GM23248 (cell line): ENCODE measurements around the gene MSL1. TPM values are rescaled to one million over a fixed set of nuclear protein-coding genes. Genes with fewer than 3 reads are reported as not detected.

Experiments
- DNase-seq: peaks from one replicate; pipeline ENCODE4 v3.0.0-alpha.2; 2015
- H2AFZ ChIP-seq: fragments of 200-600 bp; sonication (generic); 2 replicates; pipeline ENCODE4 v1.6.1; 2016; ENCODE audit warnings: antibody characterized with exemption
- H3F3A ChIP-seq: fragments of 200-600 bp; sonication (generic); 2 replicates; pipeline ENCODE4 v1.6.1; 2016; ENCODE audit warnings: mild to moderate bottlenecking, antibody characterized with exemption, mixed run types; ENCODE audit not compliant: insufficient read depth
- H3K27ac ChIP-seq: fragments of 200-600 bp; sonication (generic); 2 replicates; pipeline ENCODE4 v1.5.1; 2016; ENCODE audit warnings: mild to moderate bottlenecking
- H3K27me3 ChIP-seq: fragments of 200-600 bp; sonication (generic); replicated peaks from 2 replicates; pipeline ENCODE4 v1.6.1; 2016; ENCODE audit warnings: mild to moderate bottlenecking; ENCODE audit not compliant: insufficient read depth
- H3K36me3 ChIP-seq: fragments of 200-600 bp; sonication (generic); 2 replicates; pipeline ENCODE4 v1.6.1; 2016; ENCODE audit warnings: low read depth, mild to moderate bottlenecking
- H3K4me1 ChIP-seq: fragments of 200-600 bp; sonication (generic); 2 replicates; pipeline ENCODE4 v1.6.1; 2016; ENCODE audit warnings: mild to moderate bottlenecking; ENCODE audit not compliant: insufficient read depth
- H3K4me2 ChIP-seq: fragments of 200-600 bp; sonication (generic); one replicate; pipeline ENCODE4 v1.6.1; 2016; ENCODE audit warnings: mild to moderate bottlenecking; ENCODE audit not compliant: unreplicated experiment
- H3K4me3 ChIP-seq: fragments of 200-600 bp; sonication (generic); 2 replicates; pipeline ENCODE4 v1.5.1; 2016; ENCODE audit warnings: mild to moderate bottlenecking
- H3K79me2 ChIP-seq: fragments of 200-600 bp; sonication (generic); 2 replicates; pipeline ENCODE4 v1.6.1; 2016; ENCODE audit warnings: mild to moderate bottlenecking; ENCODE audit not compliant: insufficient read depth
- H3K9ac ChIP-seq: fragments of 200-600 bp; sonication (generic); 2 replicates; pipeline ENCODE4 v1.6.1; 2016; ENCODE audit warnings: mild to moderate bottlenecking
- H3K9me2 ChIP-seq: fragments of 200-600 bp; sonication (generic); 2 replicates; pipeline ENCODE4 v1.6.1; 2016; ENCODE audit warnings: mixed run types, mild to moderate bottlenecking, moderate library complexity; ENCODE audit not compliant: insufficient read depth
- H3K9me3 ChIP-seq: fragments of 200-600 bp; sonication (generic); one replicate; pipeline ENCODE4 v1.6.1; 2017; ENCODE audit warnings: low read depth
- H4K20me1 ChIP-seq: fragments of 200-600 bp; sonication (generic); 2 replicates; pipeline ENCODE4 v1.6.0; 2016; ENCODE audit not compliant: insufficient read depth
- EZH2 ChIP-seq: fragments of 200-600 bp; sonication (generic); IDR thresholded peaks from 2 replicates; pipeline ENCODE4 v1.6.1; 2018; ENCODE audit warnings: antibody characterized with exemption, mild to moderate bottlenecking; ENCODE audit not compliant: insufficient read depth, poor library complexity, severe bottlenecking
- EZH2phosphoT487 ChIP-seq: fragments of 200-600 bp; sonication (generic); IDR thresholded peaks from 2 replicates; pipeline ENCODE4 v1.6.1; 2018; ENCODE audit warnings: antibody characterized with exemption, moderate library complexity, mild to moderate bottlenecking, low read depth; ENCODE audit not compliant: insufficient read depth
- WGBS, 2 experiments: methylation state at CpG; one replicate each; pipeline ENCODE4 v1.1.6; 2015 to 2017; ENCODE audit warnings: low lambda C conversion rate in 2 of 2, low coverage in 1 of 2; ENCODE audit errors: missing lambda C conversion rate in 2 of 2; 5-methylcytosine and 5-hydroxymethylcytosine counted together
- in situ Hi-C: fragments of 300-500 bp; cut with MboI; formaldehyde crosslinking; loops from 2 replicates; pipeline ENCODE4 v1.15.0; 2020
- polyA plus RNA-seq: library from polyadenylated mRNA; unstranded; fragments of >200 nt; fragmentation: Nextera tagmentation; extraction: Ambion mirVana; gene quantifications from 2 replicates; pipeline ENCODE4 v1.2.1, GENCODE V29; 2016
- total RNA-seq: library from RNA; depleted of rRNA; stranded (reverse); fragments of >200 nt; shearing (Covaris generic); gene quantifications from 2 replicates; pipeline ENCODE4 v1.2.3, GENCODE V29; 2014

The MSL1 gene
- total and polyA plus RNA-seq, 2 experiments from 2014 or later = 8.9 to 45.3 TPM

GRCh38 chr17:40105861-40106759 lies 15.7 kb upstream of the MSL1 start:
- 81 to 83% methylated on average over 5 of the region's 5 CpGs for WGBS, 2 experiments

GRCh38 chr17:40106760-40107521 lies 14.8 kb upstream of the MSL1 start:
- no peaks in the 10 kb centered on the region for H3K27me3 ChIP-seq
- TF ChIP-seq EZH2phosphoT487 = no peak
- no peak for TF ChIP-seq EZH2
- no peaks in the 10 kb centered on the region for H4K20me1 ChIP-seq
- no peaks in the 10 kb centered on the region for H3K9me3 ChIP-seq
- H3K79me2 ChIP-seq = no peaks in the 10 kb centered on the region
- peak overlapping the region; percentile 76 for H3K4me2 ChIP-seq
- 29 to 31% methylated on average over 18 to 20 of the region's 20 CpGs for WGBS, 2 experiments
- H3K9me2 ChIP-seq = no peaks in the 10 kb centered on the region
- peaks cover 35% of the 10 kb centered on the region for H3F3A ChIP-seq
- H3K4me1 ChIP-seq = peaks cover 56% of the 10 kb centered on the region
- H3K36me3 ChIP-seq = no peaks in the 10 kb centered on the region
- DNase-seq = no peak
- peak overlapping the region; percentile 82; the same call in 1 of the 2 replicates for H3K9ac ChIP-seq
- in situ Hi-C loops = no loop called here
- no peak overlapping the region for H2AFZ ChIP-seq
- H3K27ac ChIP-seq = peak overlapping the region; percentile 88
- H3K4me3 ChIP-seq = no peak overlapping the region

More at GRCh38 chr17:40105861-40106759, 15.7 kb upstream of the MSL1 start:
- TF ChIP-seq EZH2 (no peak), EZH2phosphoT487 (no peak)
- no peaks in the 10 kb centered on the region for H3K9me3 ChIP-seq
- H3K4me3 ChIP-seq = no peak overlapping the region
- no peaks in the 10 kb centered on the region for H4K20me1 ChIP-seq
- no peak overlapping the region for H3K4me2 ChIP-seq
- H3K9ac ChIP-seq = no peak overlapping the region
- no peaks in the 10 kb centered on the region for H3K79me2 ChIP-seq
- no peaks in the 10 kb centered on the region for H3K36me3 ChIP-seq
- peaks cover 55% of the 10 kb centered on the region for H3K4me1 ChIP-seq
- no peak overlapping the region for H3K27ac ChIP-seq
- H3F3A ChIP-seq = peaks cover 33% of the 10 kb centered on the region
- no peaks in the 10 kb centered on the region for H3K27me3 ChIP-seq
- no peak for DNase-seq
- no peak overlapping the region for H2AFZ ChIP-seq
- no peaks in the 10 kb centered on the region for H3K9me2 ChIP-seq
- in situ Hi-C loops = no loop called here

- Histone ChIP-seq H3K4me1 (peaks cover 63% of the 10 kb centered on the region), H3K36me3 (no peaks in the 10 kb centered on the region), H3K27ac (peak overlapping the region; percentile 88), H3K9me3 (no peaks in the 10 kb centered on the region), H3K9me2 (no peaks in the 10 kb centered on the region), H3K79me2 (no peaks in the 10 kb centered on the region), H3K27me3 (no peaks in the 10 kb centered on the region), H2AFZ (peak overlapping the region; percentile 62), H4K20me1 (no peaks in the 10 kb centered on the region), H3F3A (peaks cover 42% of the 10 kb centered on the region), H3K4me2 (peak overlapping the region; percentile 76), H3K4me3 (peak overlapping the region; percentile 31), H3K9ac (peak overlapping the region; percentile 82)
- in situ Hi-C loops = no loop called here
- DNase-seq = peak; percentile 55
- 18 to 19% methylated on average over 5 of the region's 5 CpGs for WGBS, 2 experiments
- TF ChIP-seq EZH2 = no peak
- TF ChIP-seq EZH2phosphoT487 = no peak
Observed at GRCh38 chr17:40107522-40108174, 14.1 kb upstream of the MSL1 start.
